Measurements from ENCODE around the gene OGFOD3.
"Not testable (repeated sequence)": the region's sequence is repeated elsewhere in the genome, so short reads cannot be mapped to it uniquely, and the experiment has no call there.

The OGFOD3 gene

GRCh38 chr17:82373072-82373452 lies 45.3 kb downstream of the OGFOD3 start:
- DNase-seq (ENCODE audit: low spot score), result not testable (repeated sequence)

- DNase-seq (ENCODE audit: low spot score), result no peak
Measured at GRCh38 chr17:82372249-82373071, 45.9 kb downstream of the OGFOD3 start.

- DNase-seq (ENCODE audit: low spot score), result no peak
Measured at GRCh38 chr17:82371333-82372248, 46.8 kb downstream of the OGFOD3 start, which contains the start of gene UTS2R. Gene UTS2R, plus strand, starts transcription at chr17:82371765. Its CDS starts 2,560 bp downstream, at chr17:82374325.

- DNase-seq (ENCODE audit: low spot score), result no peak
Measured at GRCh38 chr17:82370471-82371332, 47.7 kb downstream of the OGFOD3 start.

- DNase-seq (ENCODE audit: low spot score), result no peak
Measured at GRCh38 chr17:82369211-82369610, 49.2 kb downstream of the OGFOD3 start.

- DNase-seq (ENCODE audit: low spot score), result no peak
Measured at GRCh38 chr17:82367724-82368524, 50.5 kb downstream of the OGFOD3 start.

- no peak for DNase-seq (ENCODE audit: low spot score)
Measured at GRCh38 chr17:82366749-82367148, 51.6 kb downstream of the OGFOD3 start.

GRCh38 chr17:82365606-82366295 lies 52.6 kb downstream of the OGFOD3 start:
- no peak for DNase-seq (ENCODE audit: low spot score)

- DNase-seq (ENCODE audit: low spot score), result no peak
Measured at GRCh38 chr17:82361885-82362633, 56.3 kb downstream of the OGFOD3 start.

GRCh38 chr17:82359451-82360074 lies 58.8 kb downstream of the OGFOD3 start:
- DNase-seq (ENCODE audit: low spot score), result not testable (repeated sequence)

- peak; percentile 30 for DNase-seq (ENCODE audit: low spot score)
Measured at GRCh38 chr17:82358465-82359350, 59.7 kb downstream of the OGFOD3 start, which contains the start of gene TEX19. Gene TEX19, plus strand, starts transcription at chr17:82359247. Its CDS starts 2,904 bp downstream, at chr17:82362151.

GRCh38 chr17:82357394-82357793 lies 61.0 kb downstream of the OGFOD3 start:
- DNase-seq (ENCODE audit: low spot score), result no peak

- DNase-seq (ENCODE audit: low spot score), result no peak
Measured at GRCh38 chr17:82356845-82357355, 61.5 kb downstream of the OGFOD3 start.

- DNase-seq (ENCODE audit: low spot score), result no peak
Measured at GRCh38 chr17:82355770-82356427, 62.5 kb downstream of the OGFOD3 start.

- DNase-seq (ENCODE audit: low spot score), result no peak
Measured at GRCh38 chr17:82354804-82355308, 63.5 kb downstream of the OGFOD3 start.

GRCh38 chr17:82353484-82353883 lies 64.9 kb downstream of the OGFOD3 start:
- no peak for DNase-seq (ENCODE audit: low spot score)
